Astrocyte (in vitro differentiated cells and primary cell): ENCODE data around the gene ERMARD. TPM values are rescaled to one million over a fixed set of nuclear protein-coding genes. Genes with fewer than 3 reads are reported as not detected.

Experiments
- DNase-seq: peaks from one replicate; pipeline ENCODE4 v3.0.0-alpha.2; 2010; ENCODE audit warnings: low read depth
- FAIRE-seq: peaks from 2 replicates; lab custom pipeline; 2011; peaks lifted over from hg19 to GRCh38; lab: Jason Lieb, UNC
- H2AFZ ChIP-seq: 2 replicates; pipeline ENCODE4 v1.6.0; 2012; ENCODE audit warnings: low read depth, low read length, inconsistent platforms
- H3K27ac ChIP-seq: 2 replicates; pipeline ENCODE4 v1.5.1; 2011; ENCODE audit warnings: low read depth, low read length, inconsistent platforms
- H3K27me3 ChIP-seq: 2 replicates; pipeline ENCODE4 v1.6.0; 2011; ENCODE audit warnings: low read length, inconsistent platforms; ENCODE audit not compliant: insufficient read depth
- H3K36me3 ChIP-seq: 2 replicates; pipeline ENCODE4 v1.5.1; 2011; ENCODE audit warnings: low read length, inconsistent platforms; ENCODE audit not compliant: insufficient read depth
- H3K4me1 ChIP-seq: 2 replicates; pipeline ENCODE4 v1.5.1; 2011; ENCODE audit warnings: low read length, inconsistent platforms; ENCODE audit not compliant: insufficient read depth
- H3K4me2 ChIP-seq: 2 replicates; pipeline ENCODE4 v1.6.0; 2012; ENCODE audit warnings: low read length, inconsistent platforms
- H3K4me3 ChIP-seq: 2 replicates; pipeline ENCODE4 v1.5.1; 2011; ENCODE audit warnings: low read depth, mild to moderate bottlenecking, low read length, inconsistent platforms; ENCODE audit not compliant: insufficient read depth
- H3K79me2 ChIP-seq: 2 replicates; pipeline ENCODE4 v1.6.0; 2012; ENCODE audit warnings: mild to moderate bottlenecking, low read length, inconsistent platforms; ENCODE audit not compliant: insufficient read depth
- H3K9ac ChIP-seq: 2 replicates; pipeline ENCODE4 v1.6.0; 2012; ENCODE audit warnings: mild to moderate bottlenecking, low read length, inconsistent platforms
- H3K9me3 ChIP-seq: 2 replicates; pipeline ENCODE4 v1.5.1; 2012; ENCODE audit warnings: low read depth, mild to moderate bottlenecking, low read length, inconsistent platforms; ENCODE audit not compliant: insufficient read depth
- H4K20me1 ChIP-seq: 2 replicates; pipeline ENCODE4 v1.6.0; 2012; ENCODE audit warnings: low read length, inconsistent platforms; ENCODE audit not compliant: insufficient read depth
- H3K27ac Mint-ChIP-seq: one replicate; pipeline ENCODE4 v1.8.0; 2021; ENCODE audit warnings: mild to moderate bottlenecking, mixed read lengths; ENCODE audit not compliant: unreplicated experiment
- H3K27me3 Mint-ChIP-seq: one replicate; pipeline ENCODE4 v1.8.0; 2021; ENCODE audit warnings: low read depth, mixed read lengths; ENCODE audit not compliant: unreplicated experiment
- H3K36me3 Mint-ChIP-seq: one replicate; pipeline ENCODE4 v1.8.0; 2021; ENCODE audit warnings: low read depth, mixed read lengths; ENCODE audit not compliant: unreplicated experiment
- H3K4me1 Mint-ChIP-seq: one replicate; pipeline ENCODE4 v1.8.0; 2021; ENCODE audit warnings: low read depth, mixed read lengths; ENCODE audit not compliant: unreplicated experiment
- H3K4me3 Mint-ChIP-seq: one replicate; pipeline ENCODE4 v1.8.0; 2021; ENCODE audit warnings: mild to moderate bottlenecking, moderate library complexity, mixed read lengths; ENCODE audit not compliant: unreplicated experiment
- H3K9me3 Mint-ChIP-seq: one replicate; pipeline ENCODE4 v1.8.0; 2021; ENCODE audit warnings: mild to moderate bottlenecking, mixed read lengths; ENCODE audit not compliant: unreplicated experiment
- CTCF ChIP-seq: IDR thresholded peaks from 2 replicates; pipeline ENCODE4 v1.5.1; 2011; ENCODE audit warnings: low read depth, mild to moderate bottlenecking, inconsistent platforms, low read length, moderate library complexity; ENCODE audit not compliant: insufficient read depth
- EZH2 ChIP-seq: IDR thresholded peaks from 2 replicates; pipeline ENCODE4 v1.6.1; 2012; ENCODE audit warnings: mild to moderate bottlenecking, low read length, inconsistent platforms; ENCODE audit not compliant: insufficient read depth
- total RNA-seq: library from RNA; stranded (reverse); gene quantifications from 2 replicates; pipeline ENCODE4 v1.2.1, GENCODE V29; 2021

ERMARD gene
- total RNA-seq, 1 donor from 2014 or later: 13.1 TPM

GRCh38 chr6:169791721-169792131 is 40.3 kb downstream of the ERMARD start:
- Histone ChIP-seq H4K20me1 (no peaks in the 10 kb centered on the region), H3K4me1 (peaks cover 9% of the 10 kb centered on the region), H2AFZ (no peak overlapping the region), H3K9me3 (no peaks in the 10 kb centered on the region), H3K4me3 (no peak overlapping the region), H3K9ac (no peak overlapping the region), H3K27me3 (peaks cover 8% of the 10 kb centered on the region), H3K36me3 (no peaks in the 10 kb centered on the region), H3K4me2 (no peak overlapping the region), H3K79me2 (no peaks in the 10 kb centered on the region), H3K27ac (no peak overlapping the region)
- H3K9me3 Mint-ChIP-seq: no peaks in the 10 kb centered on the region
- no peak overlapping the region for H3K4me3 Mint-ChIP-seq
- H3K36me3 Mint-ChIP-seq: no peaks in the 10 kb centered on the region
- peaks cover 6% of the 10 kb centered on the region for H3K4me1 Mint-ChIP-seq
- H3K27me3 Mint-ChIP-seq: peaks cover 75% of the 10 kb centered on the region
- TF ChIP-seq EZH2: no peak
- no peak for TF ChIP-seq CTCF
- FAIRE-seq: no peak
- no peak for DNase-seq
- no peak overlapping the region for H3K27ac Mint-ChIP-seq

DNA sequence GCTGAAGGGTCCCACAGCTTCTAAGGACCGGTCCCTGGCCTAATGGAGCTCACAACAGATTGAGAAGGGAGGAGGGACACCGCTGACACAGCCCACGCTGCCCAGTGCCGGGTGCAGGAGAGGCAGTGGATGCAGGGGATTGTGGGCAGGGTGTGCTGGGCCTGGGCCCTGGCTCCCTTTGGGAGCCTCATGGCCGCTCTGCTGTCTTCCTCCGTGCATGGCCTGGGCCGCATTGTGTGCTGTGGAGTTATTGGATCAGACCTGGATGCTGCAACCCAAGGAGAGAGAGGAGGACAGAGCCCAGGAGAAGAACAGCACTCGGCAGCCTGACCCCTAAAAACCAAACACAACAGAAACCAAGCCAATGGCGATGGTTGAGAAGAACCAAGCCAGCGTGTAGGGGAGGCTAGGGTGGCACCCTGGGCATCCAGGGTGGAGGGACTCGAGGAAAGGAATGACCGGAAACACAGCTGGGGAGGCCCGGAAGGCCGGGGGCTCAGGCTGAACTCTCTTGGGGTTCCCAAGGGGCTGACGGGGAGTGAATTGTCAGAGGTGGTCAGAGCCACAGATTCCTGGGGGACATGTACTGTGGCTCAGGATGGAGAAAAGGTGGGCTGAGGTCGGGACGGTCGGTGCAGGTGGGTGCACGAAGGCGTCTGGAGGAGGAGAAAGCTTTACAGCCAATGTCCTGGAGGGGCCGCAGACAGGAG is 41.0 kb downstream of the ERMARD start:
- H3K36me3 Mint-ChIP-seq: no peaks in the 10 kb centered on the region
- Histone ChIP-seq H3K27me3 (peaks cover 8% of the 10 kb centered on the region), H3K4me2 (no peak overlapping the region), H3K79me2 (no peaks in the 10 kb centered on the region), H2AFZ (no peak overlapping the region), H3K27ac (no peak overlapping the region), H3K36me3 (no peaks in the 10 kb centered on the region), H3K9me3 (no peaks in the 10 kb centered on the region), H4K20me1 (no peaks in the 10 kb centered on the region), H3K9ac (no peak overlapping the region), H3K4me3 (no peak overlapping the region), H3K4me1 (peaks cover 9% of the 10 kb centered on the region)
- no peak overlapping the region for H3K27ac Mint-ChIP-seq
- H3K4me3 Mint-ChIP-seq: no peak overlapping the region
- TF ChIP-seq EZH2 (no peak), CTCF (no peak)
- peaks cover 74% of the 10 kb centered on the region for H3K27me3 Mint-ChIP-seq
- DNase-seq (no peak), FAIRE-seq (no peak)
- H3K4me1 Mint-ChIP-seq: peaks cover 6% of the 10 kb centered on the region
- H3K9me3 Mint-ChIP-seq: no peaks in the 10 kb centered on the region

DNA sequence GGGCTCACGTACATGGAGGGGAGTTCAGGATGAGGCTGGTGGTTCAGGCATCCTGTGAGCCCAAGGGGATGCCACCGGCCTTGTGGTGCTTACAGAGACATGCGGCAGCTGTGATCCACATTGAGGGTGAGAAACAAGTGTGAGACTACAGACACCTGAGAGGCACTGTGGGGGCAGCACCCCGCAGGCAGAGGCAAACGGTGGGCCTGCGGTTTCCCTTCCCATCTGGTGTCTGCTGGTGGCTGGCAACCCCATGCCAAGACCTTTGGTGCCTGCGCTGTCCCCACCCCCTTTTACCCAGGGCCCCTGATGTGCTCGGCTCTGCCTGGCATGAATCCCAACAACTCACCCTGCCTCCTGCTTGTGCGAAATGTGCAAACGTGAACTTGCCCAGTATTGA is 42.0 kb downstream of the ERMARD start:
- no peak overlapping the region for H3K27ac ChIP-seq
- H4K20me1 ChIP-seq: no peaks in the 10 kb centered on the region
- DNase-seq (no peak), FAIRE-seq (no peak)
- H3K4me1 Mint-ChIP-seq: peaks cover 6% of the 10 kb centered on the region
- H3K27ac Mint-ChIP-seq: no peak overlapping the region
- H3K27me3 ChIP-seq: peaks cover 8% of the 10 kb centered on the region
- H3K9me3 Mint-ChIP-seq: no peaks in the 10 kb centered on the region
- H3K36me3 Mint-ChIP-seq: no peaks in the 10 kb centered on the region
- H3K4me1 ChIP-seq: peaks cover 9% of the 10 kb centered on the region
- H3K27me3 Mint-ChIP-seq: peaks cover 66% of the 10 kb centered on the region
- no peak overlapping the region for H2AFZ ChIP-seq
- no peak overlapping the region for H3K4me3 Mint-ChIP-seq
- no peak overlapping the region for H3K9ac ChIP-seq
- TF ChIP-seq CTCF (no peak), EZH2 (no peak)
- no peak overlapping the region for H3K4me3 ChIP-seq
- no peaks in the 10 kb centered on the region for H3K36me3 ChIP-seq
- H3K4me2 ChIP-seq: no peak overlapping the region
- no peaks in the 10 kb centered on the region for H3K9me3 ChIP-seq
- no peaks in the 10 kb centered on the region for H3K79me2 ChIP-seq
